ENCODE measurements around the gene MAN1C1.
A peak's percentile ranks its signal among the peaks of the same experiment; 100 is the strongest.
"Not testable (repeated sequence)": the region's sequence is repeated elsewhere in the genome, so short reads cannot be mapped to it uniquely, and the experiment has no call there.

Gene MAN1C1

DNA sequence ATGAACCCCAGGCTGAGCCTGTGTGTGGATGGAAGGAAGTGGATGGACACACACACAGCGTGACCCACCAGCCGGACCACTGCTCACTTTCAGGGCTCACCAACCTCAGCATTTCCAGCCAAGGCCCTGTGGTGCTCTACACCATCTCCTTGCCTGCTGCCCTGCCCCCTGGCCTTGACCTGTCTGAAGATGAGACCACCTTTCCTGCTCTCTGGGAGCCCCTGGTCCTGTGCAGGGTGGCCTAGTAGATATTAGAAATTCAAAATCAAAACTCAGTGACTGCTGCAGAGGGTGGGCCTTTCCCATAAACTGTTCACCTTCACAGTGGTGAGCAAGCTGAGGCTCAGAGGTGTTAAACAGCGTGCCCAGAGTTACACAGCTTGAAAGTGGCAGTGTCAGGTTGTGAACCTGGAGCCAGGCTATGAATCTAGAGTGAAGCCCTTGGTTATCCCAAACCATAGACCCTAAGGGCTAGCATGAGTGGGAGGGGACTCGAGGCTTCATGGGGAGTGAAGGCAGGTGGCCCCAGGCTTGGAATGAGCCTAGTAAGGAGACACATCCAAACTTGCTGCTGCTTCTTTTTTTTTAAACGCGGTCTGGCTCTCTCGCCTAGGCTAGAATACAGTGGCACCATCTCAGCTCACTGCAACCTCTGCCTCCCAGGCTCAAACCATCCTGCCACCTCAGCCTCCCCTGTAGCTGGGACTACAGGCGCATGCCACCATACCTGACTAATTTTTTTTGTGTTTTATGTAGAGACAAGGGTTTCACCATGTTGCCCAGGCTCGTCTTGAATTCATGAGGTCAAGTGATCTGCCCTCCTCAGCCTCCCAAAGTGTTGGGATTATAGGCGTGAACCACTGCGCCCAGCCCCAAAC, 41.5 kb downstream of the MAN1C1 start:
- DNase-seq (ENCODE audit: low spot score): no peak

DNA sequence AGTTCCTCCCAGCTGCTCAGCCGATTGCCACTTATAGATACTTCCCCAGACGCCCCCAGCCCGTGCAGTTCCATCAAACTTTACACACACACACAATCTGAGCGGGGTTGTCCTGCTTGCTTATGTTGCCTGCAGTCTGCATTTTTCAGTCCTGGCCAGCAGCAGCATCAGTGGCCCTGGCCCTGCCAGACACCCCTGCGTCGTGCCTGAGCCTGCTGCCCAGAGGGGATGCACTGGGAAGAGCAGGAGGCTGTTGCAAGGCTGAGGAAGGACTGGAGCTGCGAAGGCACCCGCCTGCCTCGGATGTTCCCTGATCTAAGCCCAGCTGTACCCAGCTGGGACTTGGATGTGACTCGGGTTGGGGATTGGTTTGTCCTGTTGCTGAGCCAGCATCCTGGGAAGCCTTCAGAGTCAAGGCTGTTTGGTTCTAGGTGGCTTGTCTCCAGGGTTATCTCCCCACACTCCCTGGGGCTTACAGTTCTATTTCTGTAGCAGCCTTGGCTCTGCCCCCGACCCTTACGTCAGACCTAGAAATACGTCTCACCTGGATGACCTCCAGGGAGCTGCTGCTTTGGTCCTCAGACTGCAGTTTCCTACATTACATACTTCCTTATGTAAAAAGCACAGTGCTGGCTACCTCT, 42.3 kb downstream of the MAN1C1 start:
- no peak for DNase-seq (ENCODE audit: low spot score)

DNA sequence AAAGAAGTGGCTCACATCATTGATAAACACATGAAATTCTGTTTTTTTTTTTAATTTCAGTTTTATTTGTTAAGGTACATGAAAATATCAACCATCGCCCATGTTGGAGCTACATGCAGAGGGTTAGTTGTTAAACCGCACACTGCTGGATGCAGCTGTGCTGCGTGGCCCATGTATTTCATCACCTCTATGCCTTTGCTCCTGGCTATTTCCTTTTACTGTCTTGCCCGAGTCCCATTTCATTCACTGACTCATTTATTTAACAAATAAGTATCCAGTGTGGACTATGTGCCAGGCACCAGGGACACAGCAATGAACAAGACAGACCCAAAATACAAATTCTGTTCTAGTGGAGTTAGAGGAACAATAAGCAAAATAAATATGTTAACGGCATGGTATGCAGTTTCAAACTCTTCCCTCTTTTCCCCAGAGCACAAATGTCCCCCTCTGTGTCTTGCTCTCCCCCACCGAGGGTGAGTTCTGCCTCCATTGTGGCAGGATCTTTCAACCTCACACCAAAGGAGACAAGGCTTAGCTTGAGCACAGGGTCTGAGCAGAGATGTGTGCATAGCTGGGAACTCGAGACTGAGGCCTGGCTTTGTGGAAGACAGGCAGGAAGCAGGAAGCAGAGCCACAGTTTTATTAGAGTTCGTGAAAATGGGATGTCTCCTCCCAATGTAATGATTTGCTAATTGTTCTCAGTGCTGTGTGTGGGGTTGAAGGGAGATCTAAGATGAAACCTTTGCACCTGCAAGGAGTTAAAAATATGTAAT, 44.6 kb downstream of the MAN1C1 start:
- no peak for DNase-seq (ENCODE audit: low spot score)

DNA sequence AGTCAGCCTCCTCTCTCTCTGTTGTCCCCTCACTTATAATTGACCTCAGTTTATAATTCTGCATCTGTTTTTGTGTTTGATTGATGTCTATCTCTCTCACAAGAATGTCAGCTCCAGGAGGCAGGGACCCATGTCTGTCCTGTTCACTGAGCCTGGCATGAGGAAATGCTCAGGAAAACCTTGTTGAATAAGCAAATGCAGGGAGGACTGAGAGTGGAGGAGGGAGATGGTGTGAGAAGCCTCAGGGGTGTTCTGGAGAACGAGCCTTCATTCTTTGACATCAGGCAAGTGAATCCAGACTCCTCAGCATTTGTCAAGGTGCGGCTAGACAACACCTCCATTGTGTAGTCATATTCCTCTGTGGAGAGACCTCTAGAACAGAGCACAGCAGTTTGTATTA, 45.5 kb downstream of the MAN1C1 start:
- DNase-seq (ENCODE audit: low spot score): no peak

DNA sequence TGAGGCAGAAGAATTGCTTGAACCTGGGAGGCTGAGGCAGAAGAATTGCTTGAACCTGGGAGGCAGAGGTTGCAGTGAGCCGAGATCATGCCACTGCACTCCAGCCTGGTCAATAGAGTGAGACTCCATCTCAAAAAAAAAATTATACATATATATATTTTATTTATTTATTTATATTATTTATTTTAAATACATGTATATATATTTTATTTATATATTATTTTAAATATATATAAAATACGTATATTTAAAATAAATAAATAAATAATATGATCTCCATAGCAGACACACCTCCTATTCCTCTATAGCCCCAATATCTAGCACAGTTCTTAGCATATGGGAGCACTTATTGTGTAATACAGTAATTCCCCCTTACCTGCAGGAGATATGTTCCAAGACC, 46.4 kb downstream of the MAN1C1 start:
- not testable (repeated sequence) for DNase-seq (ENCODE audit: low spot score)

DNA sequence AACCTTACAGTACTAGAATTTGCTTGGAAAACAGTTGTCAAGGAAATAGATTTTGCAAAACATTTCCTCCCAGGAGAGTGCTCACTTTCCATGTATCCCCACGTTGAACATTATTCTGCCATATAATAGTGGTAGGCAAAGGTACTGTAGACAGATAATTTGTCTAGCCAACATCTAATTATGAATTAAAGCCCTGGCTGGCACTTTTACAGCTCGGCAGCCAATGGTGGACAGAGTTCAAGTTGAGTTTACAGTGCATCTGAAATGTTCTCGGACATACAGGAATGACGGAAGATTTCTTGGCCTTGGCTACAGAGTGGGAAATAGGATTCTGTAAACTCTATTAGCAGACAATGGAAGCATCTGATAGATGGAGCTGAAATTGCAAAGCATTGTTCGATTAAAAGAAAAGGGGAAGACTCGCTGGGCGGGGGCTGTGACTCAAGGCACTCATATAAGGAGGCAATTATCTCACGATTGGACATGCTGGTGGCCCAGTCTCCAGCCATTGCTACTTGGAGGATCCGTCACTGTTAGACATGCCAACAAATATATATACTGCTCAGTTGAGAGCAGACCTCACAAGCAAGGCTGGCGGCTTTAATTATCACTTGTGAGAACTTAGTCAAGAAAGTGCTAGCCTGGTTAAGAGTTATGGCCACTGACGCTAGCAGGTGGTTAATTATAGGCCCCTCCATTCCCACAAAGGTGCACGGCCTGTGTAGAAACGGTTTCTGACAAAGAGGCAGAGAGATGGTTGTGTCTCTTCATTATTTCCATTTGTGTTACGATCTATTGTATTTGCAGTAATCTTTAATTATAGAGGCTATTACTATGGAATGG, 48.0 kb downstream of the MAN1C1 start:
- no peak for DNase-seq (ENCODE audit: low spot score)

DNA sequence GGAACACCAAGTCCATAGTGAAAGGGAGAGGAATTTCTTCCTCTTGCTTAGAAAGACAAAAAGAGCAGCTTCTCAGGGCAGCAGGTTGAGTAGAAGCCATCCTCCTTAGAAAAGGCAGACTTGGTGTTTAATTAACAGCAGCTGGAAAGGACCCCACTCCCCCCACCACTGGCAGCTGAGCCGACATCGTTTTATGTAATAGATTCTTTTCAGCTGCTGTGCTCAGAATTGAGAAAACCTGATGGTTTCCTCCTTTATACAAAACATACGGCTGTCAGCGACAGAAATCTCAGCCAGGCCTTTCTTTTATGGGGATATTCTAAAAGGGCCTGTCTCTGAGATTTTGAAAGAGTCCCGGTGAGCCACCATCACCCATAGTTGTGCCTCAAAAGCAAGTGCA, 49.9 kb downstream of the MAN1C1 start:
- DNase-seq (ENCODE audit: low spot score): no peak

DNA sequence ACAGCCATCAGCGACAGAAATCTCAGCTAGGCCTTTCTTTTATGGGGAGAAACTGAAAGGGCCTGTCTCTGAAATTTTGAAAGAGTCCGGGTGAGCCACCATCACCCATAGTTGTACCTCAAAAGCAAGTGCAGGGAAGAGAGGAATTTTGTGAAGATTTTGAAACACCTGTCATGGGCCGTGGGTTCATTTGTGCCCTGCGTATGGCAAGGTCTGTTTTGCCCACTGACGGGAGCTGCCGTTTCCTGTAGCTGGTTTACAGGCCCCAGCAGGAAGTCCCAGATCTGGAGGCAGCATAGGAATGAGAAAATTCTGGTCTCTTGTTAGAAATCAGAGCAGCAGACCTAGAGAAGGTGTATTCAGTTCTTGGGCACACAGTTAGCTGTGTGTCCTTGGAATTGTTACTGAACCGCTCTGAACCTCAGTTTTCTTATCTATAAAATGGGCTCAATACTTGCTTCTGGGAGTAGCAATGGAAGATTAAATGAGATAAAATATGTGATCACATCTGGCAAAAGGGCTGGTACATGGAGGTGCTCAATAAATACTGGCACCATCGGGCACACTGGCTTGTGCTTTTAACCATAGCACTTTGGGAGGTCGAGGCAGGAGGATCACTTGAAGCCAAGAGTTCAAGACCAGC, 52.5 kb downstream of the MAN1C1 start:
- DNase-seq (ENCODE audit: low spot score): no peak

DNA sequence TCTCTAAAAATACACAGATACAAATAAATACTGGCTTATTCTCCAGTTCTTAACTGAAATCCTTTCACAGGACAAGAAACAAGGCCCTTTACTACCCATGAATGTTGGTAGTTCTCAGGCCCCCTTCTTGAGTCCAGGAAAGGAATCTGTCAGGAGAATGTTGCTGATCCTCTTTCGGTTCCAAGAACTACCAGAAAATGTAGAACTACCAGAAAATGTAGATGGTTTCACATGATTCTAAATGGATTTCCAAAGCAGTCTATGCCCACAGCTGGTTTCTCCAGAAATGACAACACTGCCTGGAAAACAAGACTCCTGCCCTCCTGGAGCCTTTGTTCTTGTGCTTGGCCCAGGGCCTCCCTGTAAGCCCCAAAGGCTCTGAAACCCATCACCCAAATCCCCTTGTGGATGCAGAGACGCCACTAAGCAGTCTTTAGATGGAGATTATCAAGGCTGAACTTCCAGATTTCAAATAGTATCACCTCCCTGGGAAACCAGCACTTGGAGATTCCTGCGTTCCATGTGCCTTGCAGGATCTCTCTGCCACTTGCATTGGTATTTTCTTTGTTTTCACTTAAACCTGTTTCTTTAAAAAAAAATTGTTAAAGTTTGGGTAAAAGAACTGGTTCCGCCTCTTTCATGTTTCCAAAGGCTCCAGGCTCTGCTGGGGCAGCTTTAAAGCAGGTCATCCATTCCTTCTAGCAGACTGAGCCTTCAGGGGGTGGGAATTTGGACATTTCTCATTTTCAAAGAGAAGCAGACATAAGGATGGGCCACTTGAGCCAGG, 53.4 kb downstream of the MAN1C1 start:
- no peak for DNase-seq (ENCODE audit: low spot score)

DNA sequence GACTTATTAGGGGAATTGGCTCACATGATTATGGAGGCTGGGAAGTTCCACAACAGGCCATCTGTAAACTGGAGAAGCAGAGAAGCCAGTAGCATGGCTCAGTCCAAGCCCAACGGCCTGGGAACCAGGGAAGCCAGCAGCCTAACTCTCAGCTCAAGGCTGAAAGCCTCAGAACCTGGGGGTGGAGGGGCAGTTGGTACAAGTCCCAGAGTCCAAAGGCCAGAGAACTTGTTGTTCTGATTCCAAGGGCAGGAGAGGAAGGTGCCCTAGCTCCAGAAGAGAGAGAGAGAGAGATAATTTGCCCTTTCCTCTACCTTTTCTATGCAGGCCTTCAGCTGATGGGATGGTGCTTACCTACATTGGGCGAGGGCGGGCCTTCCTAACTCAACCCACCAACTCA, 55.3 kb downstream of the MAN1C1 start:
- DNase-seq (ENCODE audit: low spot score): no peak

DNA sequence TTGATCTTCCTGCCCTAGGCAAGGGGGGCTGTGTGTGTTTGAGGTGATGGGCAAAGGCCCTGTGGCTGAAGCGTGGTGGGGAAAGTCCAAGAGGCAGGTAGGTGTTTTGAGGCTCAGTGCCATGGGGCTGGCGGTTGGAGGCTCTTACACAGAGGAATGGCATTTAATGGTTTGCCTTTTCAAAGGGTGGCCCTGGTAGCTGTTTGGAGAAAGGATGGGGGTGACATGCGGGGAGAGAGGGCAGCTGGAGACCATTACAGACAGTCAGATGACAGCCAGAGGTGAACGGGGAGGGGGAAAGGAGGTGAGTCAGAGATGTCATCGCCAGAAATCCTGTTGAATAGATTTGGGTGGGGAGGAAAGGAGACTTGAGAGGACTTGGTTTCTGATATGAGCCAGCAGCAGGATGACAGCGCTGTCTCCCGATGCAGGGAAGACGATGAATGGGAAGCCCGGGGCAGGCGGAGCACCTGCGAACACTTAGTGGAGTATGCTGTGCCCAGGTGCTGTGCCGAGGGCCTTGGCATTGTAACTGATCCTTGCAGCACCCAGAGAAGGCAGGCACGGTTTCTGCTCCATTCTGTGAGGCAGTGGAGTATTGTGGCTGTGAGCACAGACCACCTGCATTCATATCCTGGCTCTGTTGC, 56.3 kb downstream of the MAN1C1 start:
- DNase-seq (ENCODE audit: low spot score): no peak

DNA sequence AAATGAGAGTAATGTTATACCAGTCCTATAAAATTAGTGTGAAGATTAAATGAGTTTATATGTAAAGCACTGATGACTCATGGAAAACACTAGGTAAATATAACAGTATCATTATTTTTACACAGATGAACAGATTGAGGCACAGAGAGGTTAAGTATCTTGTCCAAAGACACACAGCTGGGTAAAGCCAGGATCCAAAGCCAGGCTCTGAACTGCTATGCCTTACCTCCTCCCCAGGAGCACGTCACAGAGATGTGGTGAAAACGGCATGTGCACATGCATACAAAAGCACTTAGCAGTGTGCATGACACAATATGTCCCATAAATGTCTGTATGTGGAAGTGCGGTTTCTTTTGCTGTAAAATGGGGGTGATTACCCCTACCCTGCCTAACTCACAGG, 56.9 kb downstream of the MAN1C1 start:
- DNase-seq (ENCODE audit: low spot score): no peak

DNA sequence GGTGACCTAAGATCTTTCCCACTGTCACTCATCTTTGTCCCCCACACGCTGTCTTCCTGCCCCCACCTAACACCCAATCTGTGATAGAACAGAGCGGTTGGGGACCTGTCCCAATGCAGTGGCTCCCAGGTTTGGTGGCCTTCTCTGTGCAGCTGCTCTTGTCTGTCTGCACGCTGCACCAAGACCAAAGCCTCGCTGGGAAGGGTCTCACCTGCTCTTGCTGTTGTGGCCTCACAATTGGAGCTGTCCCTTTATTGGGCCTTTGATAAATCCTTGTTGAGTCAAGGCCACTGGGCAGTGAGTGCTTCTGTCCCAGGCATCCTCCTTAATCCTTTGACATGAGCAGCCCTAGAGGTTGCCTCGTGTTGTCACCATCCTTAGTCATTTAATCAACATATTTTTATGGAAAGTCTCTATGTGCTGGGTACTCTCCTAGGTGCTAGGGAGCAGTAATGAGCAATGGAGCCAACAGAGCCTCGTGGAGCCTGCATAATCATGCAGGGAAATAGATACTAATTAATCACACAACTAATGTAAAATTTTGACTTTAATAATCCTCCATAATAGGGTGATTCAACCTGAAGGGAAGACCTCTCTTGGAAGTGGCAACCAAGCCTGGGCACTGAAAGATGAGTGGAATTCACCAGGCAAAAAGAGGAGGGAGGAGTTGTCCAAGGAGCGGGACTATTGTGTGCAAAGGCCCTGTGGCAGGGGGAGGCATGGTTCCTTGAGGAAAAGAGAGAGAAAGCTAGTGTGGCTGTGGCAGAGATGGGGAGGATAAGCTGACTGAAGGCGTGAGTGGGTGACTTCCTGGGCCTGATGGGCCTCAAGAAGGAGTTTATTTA, 57.6 kb downstream of the MAN1C1 start:
- no peak for DNase-seq (ENCODE audit: low spot score)

DNA sequence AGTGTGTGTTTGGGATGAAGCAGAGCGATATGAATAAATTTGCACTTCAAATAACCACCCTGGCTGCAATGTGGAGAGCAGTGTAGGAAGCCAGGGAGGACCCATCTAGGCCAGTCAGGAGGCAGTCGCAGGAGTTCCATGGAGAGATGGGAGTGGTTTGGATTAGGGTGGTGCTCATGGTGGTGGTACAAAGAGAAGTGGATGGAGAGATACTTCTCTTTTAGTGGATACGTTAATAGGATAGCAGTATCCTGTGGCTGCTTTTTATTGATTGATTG, 58.2 kb downstream of the MAN1C1 start:
- DNase-seq (ENCODE audit: low spot score): no peak

DNA sequence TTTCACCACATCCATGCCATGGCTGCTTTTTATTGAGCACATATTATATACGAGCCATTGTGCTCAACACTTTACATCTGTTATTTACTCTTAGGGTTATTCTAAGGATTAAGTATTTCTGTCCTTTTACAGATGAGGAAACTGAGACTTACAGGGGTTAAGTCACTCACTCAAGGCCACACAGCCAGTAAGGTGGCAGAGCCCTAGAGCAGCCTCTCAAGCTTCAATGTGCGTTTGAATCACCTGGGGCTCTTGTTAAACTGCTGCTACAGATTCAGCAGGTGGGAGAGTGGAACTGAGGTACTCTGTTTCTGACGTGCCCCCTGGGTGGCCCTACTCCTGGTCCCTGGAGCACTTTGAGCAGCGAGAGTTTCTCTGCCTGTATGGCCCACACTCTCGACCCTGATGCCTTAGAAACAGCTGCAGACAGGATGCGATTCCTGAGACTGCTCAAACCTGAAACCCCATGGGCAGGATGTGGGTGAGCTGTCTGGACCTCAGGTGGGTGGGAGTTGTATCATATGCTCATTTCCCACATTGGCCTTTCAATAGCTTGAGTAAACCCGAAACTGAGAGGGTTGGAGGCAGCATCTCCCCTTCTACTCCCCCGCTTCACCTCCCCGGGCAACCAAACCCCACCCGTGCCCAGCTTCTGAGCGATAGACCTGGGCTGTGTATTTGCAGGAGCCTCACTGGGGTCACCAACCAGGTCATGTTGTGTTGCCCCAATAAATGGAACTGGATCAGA, 59.3 kb downstream of the MAN1C1 start:
- peak; percentile 73 for DNase-seq (ENCODE audit: low spot score)

DNA sequence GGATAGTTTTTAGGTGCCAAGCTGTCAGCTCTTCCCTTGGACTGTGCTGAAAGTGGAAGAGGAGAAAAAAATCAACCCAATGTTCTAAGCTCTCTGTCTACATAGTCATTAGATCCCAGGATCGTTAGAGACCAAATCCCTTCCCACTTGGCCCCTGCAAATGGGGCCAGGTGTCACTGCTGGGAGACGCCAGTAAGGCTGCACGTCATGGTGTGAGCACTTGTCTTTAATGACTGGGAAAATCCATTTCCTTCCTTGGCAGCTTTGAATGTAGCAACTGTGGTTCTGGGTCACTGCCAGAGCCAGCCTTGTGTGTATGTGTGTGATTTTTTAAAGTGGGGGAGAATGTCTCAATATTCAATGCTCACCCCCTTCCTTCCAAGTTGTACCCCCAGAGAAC, 59.9 kb downstream of the MAN1C1 start:
- DNase-seq (ENCODE audit: low spot score): no peak

DNA sequence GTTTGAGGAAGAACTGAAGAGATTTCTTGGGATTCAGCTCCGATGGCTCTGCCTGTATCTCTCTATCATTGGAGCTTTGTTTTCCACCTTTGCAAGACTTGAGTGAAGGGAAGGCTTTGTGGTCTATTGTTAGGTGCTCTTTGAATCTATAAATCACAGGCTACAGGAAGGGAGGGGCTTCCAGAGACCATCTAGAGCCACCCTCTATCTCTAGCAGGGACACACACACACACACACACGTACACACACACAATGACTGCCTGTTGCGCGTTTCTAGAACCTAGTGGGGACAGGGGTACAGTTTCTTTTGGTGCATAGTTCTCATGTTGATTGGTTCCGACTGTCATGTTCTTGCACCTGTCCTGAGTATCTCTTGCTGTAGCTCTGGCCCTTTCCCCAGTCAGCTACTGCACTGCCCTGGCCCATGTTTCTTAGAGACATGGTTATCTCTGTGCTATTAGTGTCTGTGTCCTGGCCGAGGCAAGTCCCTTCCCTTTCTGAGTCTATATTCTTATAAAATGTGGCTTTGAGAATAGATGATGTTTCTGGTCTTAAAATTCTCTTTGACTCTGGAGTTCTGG, 60.7 kb downstream of the MAN1C1 start:
- DNase-seq (ENCODE audit: low spot score): peak; percentile 41

DNA sequence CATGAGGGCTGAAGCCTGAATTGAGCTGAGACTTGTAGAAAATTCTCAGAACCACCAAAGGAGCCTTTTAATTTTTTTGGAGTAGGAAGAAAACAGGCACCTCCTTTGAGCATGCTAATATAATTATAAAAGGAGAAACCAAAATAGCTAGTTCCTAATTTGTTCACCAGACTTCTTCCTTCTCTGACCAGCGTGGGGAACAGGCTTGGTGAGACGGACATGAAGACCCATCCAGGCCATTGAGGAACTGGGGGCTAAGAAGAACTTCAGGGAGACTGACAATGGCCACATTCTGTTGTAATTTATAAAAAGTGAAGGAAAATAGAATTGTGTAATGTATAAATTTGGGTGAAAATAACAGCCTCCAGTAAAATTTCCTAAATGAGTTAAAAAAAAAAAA, 62.6 kb downstream of the MAN1C1 start:
- no peak for DNase-seq (ENCODE audit: low spot score)
